Thoracic aorta (tissue), 2 donors: ENCODE results near the gene DCLRE1B. TPM values are rescaled to one million over a fixed set of nuclear protein-coding genes. Genes with fewer than 3 reads are reported as not detected.

Source experiments
- ATAC-seq: fragments of 150-250 bp; one replicate; pipeline ENCODE4 v1.8.0; 2017; ENCODE audit warnings: low read depth; ENCODE audit not compliant: insufficient number of reproducible peaks, low FRiP score
- DNase-seq: peaks from one replicate; pipeline ENCODE4 v3.0.0-alpha.2; 2020; ENCODE audit warnings: low spot score
- H3K27ac ChIP-seq, 2 donors: fragments of 200-600 bp; sonication (generic); 1 replicate in 1 of 2; 2 replicates in 1 of 2; pipeline ENCODE4 v1.5.1; 2016; ENCODE audit warnings: mild to moderate bottlenecking in 2 of 2, moderate library complexity in 2 of 2
- H3K27me3 ChIP-seq: fragments of 200-600 bp; sonication (generic); replicated peaks from 2 replicates; pipeline ENCODE4 v1.6.0; 2016; ENCODE audit warnings: mild to moderate bottlenecking; ENCODE audit not compliant: insufficient read depth
- H3K36me3 ChIP-seq: fragments of 200-600 bp; sonication (generic); one replicate; pipeline ENCODE4 v1.5.1; 2016
- H3K4me1 ChIP-seq, 2 donors: fragments of 200-600 bp; sonication (generic); 1 replicate in 1 of 2; 2 replicates in 1 of 2; pipeline versions ENCODE4 v1.5.1 to v1.6.0; 2016; ENCODE audit warnings: low read depth in 2 of 2, mild to moderate bottlenecking in 1 of 2; ENCODE audit not compliant: control insufficient read depth in 1 of 2
- H3K4me3 ChIP-seq: fragments of 200-600 bp; sonication (generic); 2 replicates; pipeline ENCODE4 v1.5.1; 2016; ENCODE audit warnings: mild to moderate bottlenecking
- H3K9me3 ChIP-seq: fragments of 200-600 bp; sonication (generic); 2 replicates; pipeline ENCODE4 v1.5.1; 2016
- total RNA-seq, 2 donors: library from RNA; depleted of rRNA; stranded (reverse); fragments of >200 nt; gene quantifications; one replicate each; pipeline versions ENCODE4 v1.1.0 to v1.2.3, GENCODE V29; 2016
- TF ChIP-seq, protein P1 (sequence below): fragments of 200-600 bp; sonication (generic); IDR thresholded peaks from one replicate; pipeline ENCODE4 v1.5.1; 2019; ENCODE audit warnings: antibody characterized with exemption

The DCLRE1B gene
- total RNA-seq, 2 donors from 2014 or later = 3.2 to 4.4 TPM

DNA sequence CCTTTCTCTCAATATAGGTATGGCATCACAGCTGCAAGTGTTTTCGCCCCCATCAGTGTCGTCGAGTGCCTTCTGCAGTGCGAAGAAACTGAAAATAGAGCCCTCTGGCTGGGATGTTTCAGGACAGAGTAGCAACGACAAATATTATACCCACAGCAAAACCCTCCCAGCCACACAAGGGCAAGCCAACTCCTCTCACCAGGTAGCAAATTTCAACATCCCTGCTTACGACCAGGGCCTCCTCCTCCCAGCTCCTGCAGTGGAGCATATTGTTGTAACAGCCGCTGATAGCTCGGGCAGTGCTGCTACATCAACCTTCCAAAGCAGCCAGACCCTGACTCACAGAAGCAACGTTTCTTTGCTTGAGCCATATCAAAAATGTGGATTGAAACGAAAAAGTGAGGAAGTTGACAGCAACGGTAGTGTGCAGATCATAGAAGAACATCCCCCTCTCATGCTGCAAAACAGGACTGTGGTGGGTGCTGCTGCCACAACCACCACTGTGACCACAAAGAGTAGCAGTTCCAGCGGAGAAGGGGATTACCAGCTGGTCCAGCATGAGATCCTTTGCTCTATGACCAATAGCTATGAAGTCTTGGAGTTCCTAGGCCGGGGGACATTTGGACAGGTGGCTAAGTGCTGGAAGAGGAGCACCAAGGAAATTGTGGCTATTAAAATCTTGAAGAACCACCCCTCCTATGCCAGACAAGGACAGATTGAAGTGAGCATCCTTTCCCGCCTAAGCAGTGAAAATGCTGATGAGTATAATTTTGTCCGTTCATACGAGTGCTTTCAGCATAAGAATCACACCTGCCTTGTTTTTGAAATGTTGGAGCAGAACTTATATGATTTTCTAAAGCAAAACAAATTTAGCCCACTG is 35.5 kb downstream of the DCLRE1B start:
- Histone ChIP-seq H3K4me3 (no peak overlapping the region), H3K36me3 (peaks cover 7% of the 10 kb centered on the region), H3K9me3 (no peaks in the 10 kb centered on the region), H3K27ac (no peak overlapping the region), H3K4me1 (peaks cover 5 to 9% of the 10 kb centered on the region in 2 donors), H3K27me3 (no peaks in the 10 kb centered on the region)
- ATAC-seq (no peak), DNase-seq (no peak)
- TF ChIP-seq, protein P1, sequence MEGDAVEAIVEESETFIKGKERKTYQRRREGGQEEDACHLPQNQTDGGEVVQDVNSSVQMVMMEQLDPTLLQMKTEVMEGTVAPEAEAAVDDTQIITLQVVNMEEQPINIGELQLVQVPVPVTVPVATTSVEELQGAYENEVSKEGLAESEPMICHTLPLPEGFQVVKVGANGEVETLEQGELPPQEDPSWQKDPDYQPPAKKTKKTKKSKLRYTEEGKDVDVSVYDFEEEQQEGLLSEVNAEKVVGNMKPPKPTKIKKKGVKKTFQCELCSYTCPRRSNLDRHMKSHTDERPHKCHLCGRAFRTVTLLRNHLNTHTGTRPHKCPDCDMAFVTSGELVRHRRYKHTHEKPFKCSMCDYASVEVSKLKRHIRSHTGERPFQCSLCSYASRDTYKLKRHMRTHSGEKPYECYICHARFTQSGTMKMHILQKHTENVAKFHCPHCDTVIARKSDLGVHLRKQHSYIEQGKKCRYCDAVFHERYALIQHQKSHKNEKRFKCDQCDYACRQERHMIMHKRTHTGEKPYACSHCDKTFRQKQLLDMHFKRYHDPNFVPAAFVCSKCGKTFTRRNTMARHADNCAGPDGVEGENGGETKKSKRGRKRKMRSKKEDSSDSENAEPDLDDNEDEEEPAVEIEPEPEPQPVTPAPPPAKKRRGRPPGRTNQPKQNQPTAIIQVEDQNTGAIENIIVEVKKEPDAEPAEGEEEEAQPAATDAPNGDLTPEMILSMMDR = no peak

DNA sequence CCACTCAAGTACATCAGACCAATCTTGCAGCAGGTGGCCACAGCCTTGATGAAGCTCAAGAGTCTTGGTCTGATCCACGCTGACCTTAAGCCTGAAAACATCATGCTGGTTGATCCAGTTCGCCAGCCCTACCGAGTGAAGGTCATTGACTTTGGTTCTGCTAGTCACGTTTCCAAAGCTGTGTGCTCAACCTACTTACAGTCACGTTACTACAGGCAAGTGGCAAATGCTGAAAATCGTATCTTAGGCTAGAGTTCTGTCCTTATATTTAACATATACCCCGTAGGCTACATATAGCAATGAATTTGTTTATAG is 36.1 kb downstream of the DCLRE1B start:
- Histone ChIP-seq H3K27ac (no peak overlapping the region), H3K27me3 (no peaks in the 10 kb centered on the region), H3K4me1 (peaks cover 0 to 9% of the 10 kb centered on the region in 2 donors), H3K4me3 (no peak overlapping the region), H3K36me3 (peaks cover 7% of the 10 kb centered on the region), H3K9me3 (no peaks in the 10 kb centered on the region)
- TF ChIP-seq, protein P1 = no peak
- DNase-seq (no peak), ATAC-seq (no peak)

DNA sequence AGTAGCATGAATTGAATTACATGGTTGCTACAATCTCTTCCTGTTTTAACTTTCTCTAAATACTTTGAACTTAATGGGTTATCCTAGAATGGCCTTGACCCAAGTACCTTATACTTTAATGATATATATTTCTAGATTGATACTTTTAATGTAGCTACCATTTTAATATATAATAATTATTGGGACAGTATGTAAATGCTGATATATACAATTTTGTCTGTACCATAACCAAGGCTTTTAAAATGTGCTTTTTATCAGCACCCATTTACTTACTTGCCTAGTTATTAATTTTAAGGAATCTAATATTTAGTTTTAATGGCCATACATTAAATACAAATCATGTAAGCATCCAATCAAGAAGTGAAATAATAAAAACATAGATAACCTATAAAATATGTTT is 37.4 kb downstream of the DCLRE1B start:
- DNase-seq (no peak), ATAC-seq (no peak)
- H3K36me3 ChIP-seq = peaks cover 7% of the 10 kb centered on the region
- H3K4me1 ChIP-seq = peaks cover 11 to 14% of the 10 kb centered on the region in 2 donors
- no peaks in the 10 kb centered on the region for H3K9me3 ChIP-seq
- H3K4me3 ChIP-seq = no peak overlapping the region
- TF ChIP-seq, protein P1 = no peak
- no peaks in the 10 kb centered on the region for H3K27me3 ChIP-seq
- H3K27ac ChIP-seq = no peak overlapping the region

DNA sequence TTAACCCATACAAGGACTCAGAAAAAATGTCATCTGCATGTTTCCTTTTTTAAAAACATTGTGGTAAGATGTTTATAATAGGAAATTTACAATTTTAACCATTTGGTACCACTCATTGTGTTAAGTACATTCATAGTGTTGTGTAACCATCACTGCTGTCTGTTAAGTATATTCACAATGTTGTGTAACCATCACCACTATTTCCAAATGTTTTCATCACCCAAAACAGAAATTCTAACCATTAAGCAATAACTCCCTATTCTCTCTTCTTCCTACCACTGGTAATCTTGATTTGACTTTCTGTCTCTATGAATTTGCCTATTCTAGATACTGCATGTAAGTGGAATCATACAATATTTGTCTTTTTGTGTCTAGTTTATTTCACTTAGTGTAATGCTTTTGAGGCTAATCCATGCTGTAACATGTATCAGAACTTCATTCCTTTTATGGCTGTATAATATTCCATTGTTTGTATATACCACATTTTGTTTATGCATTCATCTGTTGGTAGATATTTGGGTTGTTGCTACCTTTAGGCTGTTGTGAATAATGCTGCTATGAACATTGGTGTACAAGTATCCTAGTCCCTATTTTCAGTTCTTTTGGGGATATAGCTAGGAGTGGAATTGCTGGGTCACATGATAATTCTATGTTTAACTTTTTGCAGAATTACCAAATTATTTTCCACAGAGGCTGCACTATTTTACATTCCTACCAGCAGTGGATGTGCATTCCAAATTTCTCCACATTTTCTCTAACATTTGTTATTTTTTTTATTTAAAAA is 38.1 kb downstream of the DCLRE1B start:
- DNase-seq (no peak), ATAC-seq (no peak)
- Histone ChIP-seq H3K27me3 (no peaks in the 10 kb centered on the region), H3K4me1 (peaks cover 18 to 20% of the 10 kb centered on the region in 2 donors), H3K9me3 (no peaks in the 10 kb centered on the region), H3K27ac (no peak overlapping the region), H3K4me3 (no peak overlapping the region), H3K36me3 (peaks cover 7% of the 10 kb centered on the region)
- TF ChIP-seq, protein P1 = no peak

DNA sequence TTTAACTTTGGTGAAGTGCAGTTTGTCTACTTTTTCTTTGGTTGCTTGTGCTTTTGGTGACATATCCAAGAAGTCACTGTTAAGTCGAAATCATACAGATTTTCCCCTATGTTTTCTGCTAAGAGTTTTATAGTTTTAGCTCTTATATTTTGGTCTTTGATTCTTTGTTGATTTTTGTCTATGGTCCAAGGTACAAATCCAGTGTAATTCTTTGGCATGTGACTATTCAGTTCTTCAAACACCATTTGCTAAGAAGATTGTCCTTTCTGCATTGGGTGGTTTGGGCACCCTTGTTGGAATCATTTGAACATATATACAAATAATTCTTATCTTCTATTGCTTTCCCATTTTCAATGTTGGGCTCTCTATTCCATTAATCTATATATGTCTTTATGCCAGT is 40.2 kb downstream of the DCLRE1B start:
- peaks cover 7% of the 10 kb centered on the region for H3K36me3 ChIP-seq
- TF ChIP-seq, protein P1 = no peak
- H3K4me1 ChIP-seq = peaks cover 27 to 39% of the 10 kb centered on the region in 2 donors
- no peak overlapping the region for H3K27ac ChIP-seq
- DNase-seq = no peak
- H3K27me3 ChIP-seq = no peaks in the 10 kb centered on the region
- no peak overlapping the region for H3K4me3 ChIP-seq
- no peak for ATAC-seq
- H3K9me3 ChIP-seq = no peaks in the 10 kb centered on the region
